ENCODE data around the gene HIC2.
"Not testable (repeated sequence)": the region's sequence is repeated elsewhere in the genome, so short reads cannot be mapped to it uniquely, and the experiment has no call there.

HIC2 gene

GRCh38 chr22:21394613-21395012 lies 22.6 kb upstream of the HIC2 start:
- H3K36me3 ChIP-seq (replicated peaks; ENCODE audit: insufficient read depth, low read length): not testable (repeated sequence)

DNA sequence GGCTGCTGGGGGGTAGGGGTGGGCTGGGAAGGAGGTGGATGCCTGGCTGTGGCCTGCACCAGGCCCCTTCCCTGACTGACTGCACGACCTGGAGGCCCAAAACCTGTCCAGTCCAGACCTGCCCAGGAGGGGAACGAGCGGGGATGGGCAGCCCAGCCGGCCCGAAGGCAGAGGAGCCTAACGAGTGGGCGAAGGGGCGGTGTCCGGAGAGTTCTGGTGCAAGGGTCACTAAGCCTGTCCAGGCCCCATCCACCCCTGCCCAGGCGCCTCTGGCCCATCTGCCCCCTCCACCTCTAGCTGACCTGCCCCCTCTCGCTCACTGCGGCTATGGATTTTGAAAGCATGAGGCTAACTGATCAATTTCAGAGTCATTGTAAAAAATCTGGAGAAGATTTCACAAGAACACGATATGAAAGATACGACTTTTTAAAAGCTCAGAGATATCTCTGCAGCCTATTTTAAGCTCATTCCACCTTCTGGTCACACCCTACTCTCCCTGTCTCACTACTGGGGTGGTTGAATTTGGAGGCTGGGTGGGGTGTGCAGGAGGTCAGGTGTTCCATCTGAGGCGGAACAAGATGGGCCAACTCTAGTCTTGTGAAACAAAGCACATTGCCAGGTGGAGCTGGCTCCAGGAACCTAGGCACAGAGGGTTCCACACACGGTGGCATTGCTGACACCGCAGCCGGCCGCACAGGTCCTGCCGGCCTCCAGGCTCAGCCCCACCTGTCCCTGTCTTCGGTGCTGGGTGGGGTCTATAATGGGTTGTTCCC lies 15.8 kb upstream of the HIC2 start:
- H2AFZ ChIP-seq (ENCODE audit: low read length); H3K4me1 ChIP-seq (ENCODE audit: low read length); DNase-seq; H3K27me3 ChIP-seq (replicated peaks; ENCODE audit: insufficient read depth, low read length); H3K9ac ChIP-seq (ENCODE audit: low read length); H3K36me3 ChIP-seq (replicated peaks; ENCODE audit: insufficient read depth, low read length); H3K4me2 ChIP-seq (ENCODE audit: low read depth, low read length); H3F3A ChIP-seq (ENCODE audit: insufficient read depth, low read length); H3K4me3 ChIP-seq (ENCODE audit: low read length); H3K9me3 ChIP-seq (replicated peaks; ENCODE audit: insufficient read depth, low read length); H3K79me2 ChIP-seq (ENCODE audit: low read length); H3K27ac ChIP-seq (ENCODE audit: low read length); H3K9me2 ChIP-seq (replicated peaks; ENCODE audit: insufficient read depth, low read length); H4K20me1 ChIP-seq (ENCODE audit: insufficient read depth, low read length): not testable (repeated sequence)

More at GRCh38 chr22:21394613-21395012, 22.6 kb upstream of the HIC2 start:
- H3K4me1 ChIP-seq (ENCODE audit: low read length); DNase-seq; H3K27ac ChIP-seq (ENCODE audit: low read length); H3K9ac ChIP-seq (ENCODE audit: low read length); H3K9me2 ChIP-seq (replicated peaks; ENCODE audit: insufficient read depth, low read length); H3K4me2 ChIP-seq (ENCODE audit: low read depth, low read length); H3K27me3 ChIP-seq (replicated peaks; ENCODE audit: insufficient read depth, low read length); H3F3A ChIP-seq (ENCODE audit: insufficient read depth, low read length); H3K9me3 ChIP-seq (replicated peaks; ENCODE audit: insufficient read depth, low read length); H3K79me2 ChIP-seq (ENCODE audit: low read length); H4K20me1 ChIP-seq (ENCODE audit: insufficient read depth, low read length); H3K4me3 ChIP-seq (ENCODE audit: low read length); H2AFZ ChIP-seq (ENCODE audit: low read length): not testable (repeated sequence)

DNA sequence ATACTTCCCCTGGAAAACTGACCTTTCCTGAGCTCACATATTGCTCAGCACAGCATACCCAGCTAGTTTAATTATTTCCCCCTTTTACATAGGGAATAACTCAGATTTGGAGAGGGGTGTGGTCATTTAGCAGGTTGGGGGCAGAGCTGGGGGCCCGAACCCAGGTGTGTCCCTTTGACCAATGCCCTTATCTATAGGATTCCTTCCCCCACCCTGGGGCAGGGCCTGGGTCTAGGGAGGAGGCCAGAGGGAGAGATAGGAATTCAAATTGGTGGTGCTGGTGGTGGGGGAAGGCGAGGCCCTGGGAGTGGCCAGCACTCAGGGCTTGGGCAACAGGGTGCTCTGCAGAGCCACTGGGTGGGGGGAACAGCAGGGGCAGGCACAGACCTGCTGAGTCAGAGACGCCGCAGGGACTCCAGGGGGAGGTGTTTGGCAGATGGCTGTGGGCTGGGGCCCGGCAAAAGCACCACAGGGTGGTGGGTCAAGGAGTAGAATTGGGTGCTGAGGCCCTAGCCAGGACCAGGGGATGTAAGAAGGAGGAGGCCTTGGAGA lies 14.3 kb upstream of the HIC2 start:
- H3K36me3 ChIP-seq (replicated peaks; ENCODE audit: insufficient read depth, low read length); H3K27me3 ChIP-seq (replicated peaks; ENCODE audit: insufficient read depth, low read length); H4K20me1 ChIP-seq (ENCODE audit: insufficient read depth, low read length); DNase-seq; H3K79me2 ChIP-seq (ENCODE audit: low read length); H3F3A ChIP-seq (ENCODE audit: insufficient read depth, low read length); H3K9me3 ChIP-seq (replicated peaks; ENCODE audit: insufficient read depth, low read length); H2AFZ ChIP-seq (ENCODE audit: low read length); H3K9me2 ChIP-seq (replicated peaks; ENCODE audit: insufficient read depth, low read length); H3K4me2 ChIP-seq (ENCODE audit: low read depth, low read length); H3K4me1 ChIP-seq (ENCODE audit: low read length); H3K9ac ChIP-seq (ENCODE audit: low read length); H3K4me3 ChIP-seq (ENCODE audit: low read length); H3K27ac ChIP-seq (ENCODE audit: low read length): not testable (repeated sequence)

DNA sequence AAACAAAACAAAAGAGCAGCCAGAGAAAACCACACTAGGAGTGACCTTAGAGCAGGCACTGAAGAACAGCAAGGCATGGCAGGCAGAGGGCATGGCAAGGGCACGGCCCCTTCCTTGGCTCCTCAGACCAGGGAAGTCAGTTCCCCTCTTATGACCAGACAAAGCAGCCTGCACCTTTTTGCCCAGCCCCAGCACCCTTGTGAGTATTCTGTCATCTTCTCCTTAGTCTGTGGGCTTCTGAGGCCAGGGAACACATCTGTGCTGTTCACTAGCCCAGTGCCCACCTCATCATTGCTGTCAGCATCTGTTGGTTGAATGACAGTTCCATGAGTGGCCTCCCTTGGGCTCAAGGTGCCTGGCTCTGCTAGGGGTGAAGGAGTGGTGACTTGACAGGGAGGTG lies 10.0 kb upstream of the HIC2 start:
- not testable (repeated sequence) for H3K9ac ChIP-seq (ENCODE audit: low read length); H3K4me2 ChIP-seq (ENCODE audit: low read depth, low read length); H3K27ac ChIP-seq (ENCODE audit: low read length); H3K4me3 ChIP-seq (ENCODE audit: low read length); DNase-seq; H3K4me1 ChIP-seq (ENCODE audit: low read length); H3F3A ChIP-seq (ENCODE audit: insufficient read depth, low read length); H3K27me3 ChIP-seq (replicated peaks; ENCODE audit: insufficient read depth, low read length); H3K79me2 ChIP-seq (ENCODE audit: low read length); H3K36me3 ChIP-seq (replicated peaks; ENCODE audit: insufficient read depth, low read length); H3K9me3 ChIP-seq (replicated peaks; ENCODE audit: insufficient read depth, low read length); H4K20me1 ChIP-seq (ENCODE audit: insufficient read depth, low read length); H2AFZ ChIP-seq (ENCODE audit: low read length); H3K9me2 ChIP-seq (replicated peaks; ENCODE audit: insufficient read depth, low read length)

DNA sequence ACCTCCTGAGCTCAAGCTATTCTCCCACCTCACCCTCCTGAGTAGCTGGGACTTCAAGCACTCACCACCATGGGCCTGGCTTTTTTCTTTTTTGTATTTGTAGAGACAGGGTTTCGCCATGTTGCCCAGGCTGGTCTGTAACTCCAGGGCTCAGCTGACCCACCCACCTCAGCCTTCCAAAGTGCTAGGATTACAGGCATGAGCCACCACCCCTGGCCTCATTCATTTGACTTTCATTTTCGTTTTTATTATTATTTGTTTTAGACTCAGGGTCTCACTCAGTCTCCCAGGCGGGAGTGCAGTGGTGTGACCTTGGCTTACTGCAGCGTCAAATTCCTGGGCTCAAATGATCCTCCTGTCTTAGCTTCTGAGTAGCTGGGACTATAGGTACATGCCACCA lies 9.4 kb upstream of the HIC2 start:
- H2AFZ ChIP-seq (ENCODE audit: low read length); H3K36me3 ChIP-seq (replicated peaks; ENCODE audit: insufficient read depth, low read length); H3K4me2 ChIP-seq (ENCODE audit: low read depth, low read length); H3K27ac ChIP-seq (ENCODE audit: low read length); H3K79me2 ChIP-seq (ENCODE audit: low read length); H3K4me3 ChIP-seq (ENCODE audit: low read length); H3K4me1 ChIP-seq (ENCODE audit: low read length); H3K9me2 ChIP-seq (replicated peaks; ENCODE audit: insufficient read depth, low read length); H3K9ac ChIP-seq (ENCODE audit: low read length); H3K27me3 ChIP-seq (replicated peaks; ENCODE audit: insufficient read depth, low read length); H3K9me3 ChIP-seq (replicated peaks; ENCODE audit: insufficient read depth, low read length); DNase-seq; H3F3A ChIP-seq (ENCODE audit: insufficient read depth, low read length); H4K20me1 ChIP-seq (ENCODE audit: insufficient read depth, low read length): not testable (repeated sequence)

- not testable (repeated sequence) for H3K4me2 ChIP-seq (ENCODE audit: low read depth, low read length); DNase-seq; H4K20me1 ChIP-seq (ENCODE audit: insufficient read depth, low read length); H2AFZ ChIP-seq (ENCODE audit: low read length); H3F3A ChIP-seq (ENCODE audit: insufficient read depth, low read length); H3K36me3 ChIP-seq (replicated peaks; ENCODE audit: insufficient read depth, low read length); H3K9me3 ChIP-seq (replicated peaks; ENCODE audit: insufficient read depth, low read length); H3K4me3 ChIP-seq (ENCODE audit: low read length); H3K9ac ChIP-seq (ENCODE audit: low read length); H3K4me1 ChIP-seq (ENCODE audit: low read length); H3K9me2 ChIP-seq (replicated peaks; ENCODE audit: insufficient read depth, low read length); H3K79me2 ChIP-seq (ENCODE audit: low read length); H3K27me3 ChIP-seq (replicated peaks; ENCODE audit: insufficient read depth, low read length); H3K27ac ChIP-seq (ENCODE audit: low read length)
Measured at GRCh38 chr22:21416375-21416774, 796 bp upstream of the HIC2 start.

GRCh38 chr22:21417853-21418252 lies 682 bp downstream of the HIC2 start:
- not testable (repeated sequence) for H3K36me3 ChIP-seq (replicated peaks; ENCODE audit: insufficient read depth, low read length); H3K9ac ChIP-seq (ENCODE audit: low read length); H3K9me3 ChIP-seq (replicated peaks; ENCODE audit: insufficient read depth, low read length); H3K27ac ChIP-seq (ENCODE audit: low read length); H2AFZ ChIP-seq (ENCODE audit: low read length); H4K20me1 ChIP-seq (ENCODE audit: insufficient read depth, low read length); H3K4me2 ChIP-seq (ENCODE audit: low read depth, low read length); H3K27me3 ChIP-seq (replicated peaks; ENCODE audit: insufficient read depth, low read length); DNase-seq; H3K9me2 ChIP-seq (replicated peaks; ENCODE audit: insufficient read depth, low read length); H3K79me2 ChIP-seq (ENCODE audit: low read length); H3F3A ChIP-seq (ENCODE audit: insufficient read depth, low read length); H3K4me1 ChIP-seq (ENCODE audit: low read length)
- H3K4me3 ChIP-seq (ENCODE audit: low read length): peak overlapping the region; percentile 42; the same call in 1 of the 2 replicates

DNA sequence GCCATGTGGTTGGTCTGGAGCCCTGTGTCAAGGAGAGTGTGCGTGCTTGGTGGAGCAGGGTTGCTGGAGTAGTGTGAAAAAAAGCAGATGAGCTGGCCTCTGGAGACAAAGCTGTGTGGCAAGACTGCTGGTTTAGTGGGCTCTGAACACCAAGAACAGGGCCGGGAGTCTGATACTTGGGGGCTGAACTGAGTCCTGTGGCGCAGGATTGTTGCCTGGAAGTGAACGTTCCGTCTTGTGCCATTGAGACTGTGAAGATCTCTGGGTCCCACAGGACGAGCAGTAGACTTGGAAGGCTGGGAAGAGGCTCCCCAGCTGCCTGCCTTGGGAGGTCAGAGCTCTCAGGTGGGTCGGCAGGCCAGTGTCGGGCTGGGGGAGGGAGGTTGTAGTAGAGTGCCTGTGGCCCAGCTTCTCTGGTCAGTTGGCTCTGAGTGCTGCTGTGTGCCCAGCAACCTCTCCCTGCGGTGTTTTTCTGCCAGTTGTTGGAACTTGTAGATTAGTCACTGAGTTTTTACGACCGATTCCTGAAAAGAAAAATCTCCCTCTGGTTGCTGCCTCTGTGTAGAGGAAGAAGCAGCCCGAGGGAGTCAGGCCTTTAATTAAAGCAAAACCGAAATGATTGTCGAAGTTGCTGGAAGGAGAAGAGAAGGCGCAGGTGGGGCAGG lies 1.9 kb downstream of the HIC2 start:
- DNase-seq; H3K27me3 ChIP-seq (replicated peaks; ENCODE audit: insufficient read depth, low read length); H3K9me3 ChIP-seq (replicated peaks; ENCODE audit: insufficient read depth, low read length); H3K9me2 ChIP-seq (replicated peaks; ENCODE audit: insufficient read depth, low read length); H3K4me3 ChIP-seq (ENCODE audit: low read length); H3K4me2 ChIP-seq (ENCODE audit: low read depth, low read length); H3K79me2 ChIP-seq (ENCODE audit: low read length); H3K9ac ChIP-seq (ENCODE audit: low read length); H3K4me1 ChIP-seq (ENCODE audit: low read length); H3F3A ChIP-seq (ENCODE audit: insufficient read depth, low read length); H3K27ac ChIP-seq (ENCODE audit: low read length); H2AFZ ChIP-seq (ENCODE audit: low read length); H4K20me1 ChIP-seq (ENCODE audit: insufficient read depth, low read length); H3K36me3 ChIP-seq (replicated peaks; ENCODE audit: insufficient read depth, low read length): not testable (repeated sequence)

Measured in MM.1S (cell line).